NT2/D1 (cell line): Measurements from ENCODE around the gene GABARAPL1.

Source experiments
- SUZ12 ChIP-seq: IDR thresholded peaks from 2 replicates; pipeline ENCODE4 v1.6.1; 2011; ENCODE audit not compliant: insufficient read length, insufficient read depth; ENCODE audit errors: extremely low read depth
- YY1 ChIP-seq: IDR thresholded peaks from 2 replicates; pipeline ENCODE4 v1.6.1; 2011; ENCODE audit not compliant: insufficient read length, insufficient read depth
- ZNF274 ChIP-seq: IDR thresholded peaks from 2 replicates; pipeline ENCODE4 v1.6.1; 2011; ENCODE audit warnings: mild to moderate bottlenecking, low read depth, low read length

- TF ChIP-seq YY1 (no peak), SUZ12 (no peak), ZNF274 (no peak)
Measured at GRCh38 chr12:10220398-10221077, 7.9 kb downstream of the GABARAPL1 start.
